AG04449 (cell line): ENCODE data around the gene DNLZ.

Experiments
- CTCF ChIA-PET: fragments of 350-600 bp; formaldehyde crosslinking; extraction: SDS; loops from one replicate; lab custom pipeline; 2021; ENCODE audit warnings: antibody characterized with exemption; lab: Yijun Ruan, JAX
- POLR2A ChIA-PET: fragments of 400-600, 350-600 bp; formaldehyde crosslinking; extraction: SDS; loops from one replicate; lab custom pipeline; 2020; ENCODE audit warnings: antibody characterized with exemption, inconsistent platforms; lab: Yijun Ruan, JAX
- DNase-seq: peaks from one replicate; pipeline ENCODE4 v3.0.0-alpha.2; 2010; ENCODE audit warnings: low read depth, low spot score
- H3K4me3 ChIP-seq: 2 replicates; pipeline ENCODE4 v1.5.1; 2011; ENCODE audit warnings: low read depth, mild to moderate bottlenecking, control low read depth, low read length
- CTCF ChIP-seq: IDR thresholded peaks from one replicate; pipeline ENCODE4 v1.5.1; 2011; ENCODE audit warnings: mild to moderate bottlenecking, moderate library complexity, low read length, control low read depth, inconsistent platforms; ENCODE audit not compliant: insufficient read depth; ENCODE audit errors: missing control alignments

Gene DNLZ

GRCh38 chr9:136351252-136351800 lies 12.2 kb downstream of the DNLZ start:
- ChIA-PET CTCF (interaction anchor here (1.0 to 5.9 kb wide), 3 partner anchors 12 to 40 kb away, joined by 4 to 32 read pairs (median 5); partner anchors contain the start of gene DNLZ), POLR2A (no interaction called here)
- no peak overlapping the region for H3K4me3 ChIP-seq
- DNase-seq = no peak
- no peak for TF ChIP-seq CTCF

GRCh38 chr9:136349546-136349945 lies 14.0 kb downstream of the DNLZ start:
- DNase-seq = no peak
- no peak overlapping the region for H3K4me3 ChIP-seq
- no peak for TF ChIP-seq CTCF
- POLR2A ChIA-PET = no interaction called here
- CTCF ChIA-PET = interaction anchor here (0.6 kb wide), 1 partner anchor 10 kb away, joined by 3 read pairs; no protein-coding TSS in a partner anchor

GRCh38 chr9:136348691-136349090 lies 14.9 kb downstream of the DNLZ start:
- no peak for DNase-seq
- no peak for TF ChIP-seq CTCF
- ChIA-PET POLR2A (no interaction called here), CTCF (interaction anchor here (1.1 to 1.5 kb wide), 2 partner anchors 10 to 36 kb away, joined by 3 to 4 read pairs; no protein-coding TSS in a partner anchor)
- H3K4me3 ChIP-seq = no peak overlapping the region

- POLR2A ChIA-PET = interaction anchor here (0.8 kb wide), 1 partner anchor 15 kb away, joined by 3 read pairs; no protein-coding TSS in a partner anchor
- no peak for TF ChIP-seq CTCF
- no peak overlapping the region for H3K4me3 ChIP-seq
- CTCF ChIA-PET = interaction anchor here (1.1 to 4.6 kb wide), 5 partner anchors 9 to 35 kb away, joined by 3 to 34 read pairs (median 4); partner anchors contain the start of gene DNLZ
- DNase-seq = no peak
Observed at GRCh38 chr9:136347472-136348256, 15.9 kb downstream of the DNLZ start.

GRCh38 chr9:136346927-136347465 lies 16.5 kb downstream of the DNLZ start:
- TF ChIP-seq CTCF = no peak
- ChIA-PET POLR2A (interaction anchor here (1.4 kb wide), 1 partner anchor 9 kb away, joined by 4 read pairs; no protein-coding TSS in a partner anchor), CTCF (interaction anchor here (1.2 to 4.6 kb wide), 4 partner anchors 10 to 34 kb away, joined by 3 to 34 read pairs (median 8); partner anchors contain the start of gene DNLZ)
- no peak overlapping the region for H3K4me3 ChIP-seq
- DNase-seq = no peak
